Stimulated activated CD8-positive, alpha-beta memory T cell treated with anti-CD3 and anti-CD28 coated beads, Interleukin-12 subunit alpha, Interleukin-12 subunit beta, amount 100 ng/mL, for 24 hours (primary cell): ENCODE data around the gene STT3B.

Experiments
- DNase-seq: peaks from one replicate; pipeline ENCODE4 v3.0.0-alpha.2; 2020; ENCODE audit errors: extremely low read depth

STT3B gene

DNA sequence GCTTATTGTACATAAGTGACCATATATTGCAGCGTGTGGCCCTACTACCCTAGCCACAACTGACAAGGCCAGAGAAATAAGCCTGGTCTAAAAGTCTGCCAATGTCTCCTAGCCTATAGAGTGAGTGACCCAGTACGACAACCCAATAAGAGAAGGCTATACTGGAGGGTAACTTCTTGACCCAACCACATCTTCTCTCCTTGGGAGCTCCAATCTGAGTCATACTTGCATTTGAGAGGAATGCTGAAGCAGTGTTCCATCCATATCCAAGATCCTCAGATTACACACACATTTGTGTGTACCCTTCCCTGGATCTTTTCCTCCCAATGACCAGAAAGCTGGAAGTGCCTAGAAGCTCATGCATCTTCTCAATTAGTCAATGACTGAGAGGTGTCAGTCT lies 11.3 kb upstream of the STT3B start:
- DNase-seq: no peak

DNA sequence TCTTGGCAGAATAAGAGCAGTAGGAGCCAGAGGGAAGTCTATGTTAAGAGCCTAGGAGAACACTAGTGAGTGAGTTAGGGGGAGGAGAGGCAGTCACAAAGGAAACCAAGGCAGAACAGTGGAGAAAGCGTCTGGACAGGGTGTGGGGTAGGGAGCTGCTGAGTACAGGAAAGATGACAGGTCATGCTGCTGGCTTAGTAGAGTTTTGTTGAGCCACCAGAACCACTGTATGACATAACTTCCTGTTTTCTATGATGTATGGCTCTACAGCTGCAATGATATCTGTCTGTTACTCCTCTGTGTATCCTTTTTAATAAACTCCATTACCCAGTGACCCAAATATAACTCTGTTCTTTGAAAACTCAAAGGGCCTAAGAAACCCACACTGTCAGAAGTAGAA lies 10.6 kb upstream of the STT3B start:
- no peak for DNase-seq

DNA sequence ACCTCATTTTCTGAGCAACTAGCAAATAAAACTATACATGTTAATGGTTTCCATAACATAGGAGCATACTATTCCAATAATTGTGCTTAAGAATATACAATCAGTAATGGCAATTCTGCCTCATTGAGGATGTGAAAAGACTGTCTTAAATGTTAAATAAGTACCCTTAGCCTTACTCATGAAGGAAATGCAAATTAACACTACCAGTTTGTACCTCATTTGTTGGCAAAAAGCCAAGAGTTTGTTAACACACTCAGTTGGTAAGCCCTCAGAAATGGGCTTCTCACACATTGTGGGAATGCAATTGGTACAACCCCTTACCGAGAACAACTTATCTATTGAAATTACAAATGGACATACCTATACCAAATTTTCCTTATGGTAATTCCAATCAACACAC lies 9.2 kb upstream of the STT3B start:
- no peak for DNase-seq

- DNase-seq: no peak
These were observed 7.2 kb upstream of the STT3B start for GRCh38 chr3:31525532-31525931.

- no peak for DNase-seq
These were observed 3.3 kb upstream of the STT3B start for GRCh38 chr3:31529421-31529820.

DNA sequence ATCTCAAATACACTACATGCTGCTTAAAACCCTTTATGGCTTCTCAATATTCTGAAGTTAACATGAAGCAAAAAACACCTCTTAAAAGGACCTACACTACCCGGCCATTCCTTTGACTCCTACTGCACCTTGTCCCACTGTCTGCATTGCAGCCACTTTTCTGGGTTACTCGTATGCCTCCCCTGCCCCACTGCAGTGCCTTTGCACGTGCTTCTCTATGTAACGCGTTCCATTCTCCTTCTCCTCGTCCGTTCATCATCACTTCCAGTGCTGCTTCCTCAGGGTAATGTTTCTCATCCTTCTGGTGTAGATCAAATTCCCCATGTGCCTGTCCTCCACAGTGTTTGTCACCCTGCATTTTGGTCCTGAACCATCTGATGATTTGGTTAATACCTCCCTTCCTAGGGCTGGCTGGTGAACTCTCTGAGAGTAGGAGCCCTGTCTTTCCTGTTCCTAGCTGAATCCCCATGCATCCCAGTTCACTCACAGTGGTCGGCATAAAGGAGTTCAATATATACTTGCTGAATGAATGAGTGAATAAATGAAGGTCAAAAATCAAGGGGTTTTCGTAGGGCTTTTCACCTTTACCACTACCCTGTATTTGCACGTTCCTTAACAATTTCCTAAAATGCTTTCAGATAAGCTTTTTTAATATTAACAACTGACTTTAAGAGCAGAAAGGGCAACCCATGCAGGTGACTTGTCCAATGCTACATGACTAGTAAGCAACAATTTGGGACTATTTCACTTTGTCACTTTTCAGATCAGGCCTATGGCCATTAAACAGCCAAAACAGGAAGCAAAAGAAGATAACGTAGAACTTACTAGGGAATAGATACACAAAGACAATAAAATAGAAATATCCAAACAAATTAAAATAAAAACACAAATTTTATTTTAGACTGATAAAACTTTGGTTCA lies 2.4 kb upstream of the STT3B start:
- no peak for DNase-seq

DNA sequence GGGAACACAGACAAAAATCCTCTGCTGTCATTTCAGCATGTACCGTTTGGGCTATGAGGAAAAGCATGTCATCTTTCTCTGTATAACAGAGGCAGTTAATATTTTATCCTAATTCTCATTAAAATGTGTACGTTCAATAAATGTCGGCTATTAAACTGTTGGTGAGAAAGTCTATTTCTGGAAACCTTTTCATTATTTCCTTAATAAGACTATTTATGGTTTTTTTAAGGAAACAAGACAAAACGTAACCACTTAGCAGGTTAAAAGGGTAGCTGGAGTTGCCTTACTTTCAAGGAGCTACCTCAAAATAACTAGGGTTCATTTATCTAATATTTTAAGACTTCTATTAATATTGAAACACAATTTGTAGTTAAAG lies 1.8 kb upstream of the STT3B start:
- DNase-seq: no peak

- DNase-seq: no peak
These were observed 1.2 kb upstream of the STT3B start for GRCh38 chr3:31531452-31531991.

DNA sequence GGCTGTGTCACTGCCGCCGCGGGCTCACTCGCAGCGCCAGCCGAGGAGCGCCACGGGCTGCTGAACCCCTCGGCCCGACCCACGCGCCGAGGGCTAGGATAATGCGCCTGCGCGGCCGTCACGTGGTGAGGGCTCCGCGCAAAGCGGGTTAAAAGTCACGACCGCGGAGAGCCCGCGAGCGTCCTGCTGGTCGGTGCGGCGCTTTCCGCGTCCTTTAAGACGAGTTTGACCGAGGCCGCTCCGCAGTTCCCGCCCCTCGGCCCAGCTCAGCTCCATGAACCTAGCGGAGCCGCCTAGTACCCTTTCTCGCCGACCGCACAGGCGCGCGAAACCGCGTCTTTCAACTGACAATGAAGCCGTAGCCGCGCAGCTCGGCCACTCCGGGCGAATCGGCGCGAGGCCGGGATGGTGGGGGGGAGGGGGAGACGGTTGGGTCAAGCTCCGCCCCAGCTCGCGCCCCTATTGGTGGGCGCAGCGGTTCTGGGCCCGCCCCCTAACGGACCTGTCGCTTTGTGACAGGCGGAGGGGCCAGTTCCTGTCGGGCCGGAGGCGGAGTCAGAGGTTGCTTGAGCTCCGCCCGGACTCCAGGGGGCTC lies 636 bp upstream of the STT3B start:
- DNase-seq: peak; percentile 98

DNA sequence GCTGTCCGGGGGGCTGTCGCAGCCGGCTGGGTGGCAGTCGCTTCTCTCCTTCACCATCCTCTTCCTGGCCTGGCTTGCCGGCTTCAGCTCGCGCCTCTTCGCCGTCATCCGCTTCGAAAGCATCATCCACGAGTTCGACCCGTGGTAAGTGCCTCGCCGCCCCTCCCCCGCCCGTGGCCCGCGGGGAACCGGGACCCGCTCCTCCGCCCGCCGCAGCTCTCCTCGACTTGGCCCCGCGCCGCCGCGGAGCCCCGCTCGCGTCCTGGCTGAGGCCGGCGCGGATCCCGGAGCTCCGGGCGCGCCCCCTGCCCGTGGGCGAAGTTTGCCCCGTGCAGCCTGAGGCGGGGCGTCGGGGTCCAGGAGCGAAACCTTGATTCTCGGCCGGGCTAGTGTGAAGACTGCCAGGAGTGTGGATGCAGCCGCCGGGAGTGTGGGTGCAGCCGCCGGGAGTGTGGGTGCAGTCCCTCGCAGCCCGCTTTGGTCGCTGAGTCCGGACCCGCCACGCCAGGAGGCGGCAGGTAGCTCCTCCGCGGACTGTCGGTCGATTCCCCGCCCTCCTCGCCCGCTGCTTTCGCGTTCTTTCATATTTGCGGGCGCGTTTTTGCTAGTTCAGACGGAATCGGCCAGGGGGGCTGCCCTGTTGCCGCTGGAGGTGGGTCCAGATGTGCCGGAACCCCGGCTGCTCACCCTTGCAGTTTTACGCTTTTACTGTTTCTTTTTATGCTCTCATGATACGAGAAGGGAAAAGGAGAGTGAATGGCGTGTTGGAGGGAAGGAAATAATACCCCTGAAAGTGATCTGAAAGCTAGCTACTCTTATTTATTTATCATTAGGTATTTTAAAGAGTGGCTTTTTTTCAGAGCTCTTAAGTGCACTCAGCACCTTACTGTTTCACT lies 692 bp downstream of the STT3B start:
- DNase-seq: peak; percentile 17

DNA sequence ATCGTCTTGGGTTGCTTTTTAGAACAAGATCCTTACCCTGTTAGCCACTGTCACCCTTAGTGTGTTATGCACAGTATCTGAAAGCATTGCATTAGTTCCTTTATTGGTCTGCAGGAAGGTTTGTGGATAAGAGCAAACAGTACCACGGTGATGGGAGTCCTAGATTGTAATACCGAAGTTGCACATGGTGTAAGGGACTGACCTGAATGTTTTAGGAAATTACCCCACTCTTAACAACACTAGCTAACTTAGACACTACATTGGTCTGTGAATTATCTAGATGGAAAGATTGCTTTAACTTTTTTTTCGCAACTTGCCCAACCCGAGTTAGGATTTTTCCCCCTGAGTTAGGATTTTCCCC lies 1.3 kb downstream of the STT3B start:
- no peak for DNase-seq

DNA sequence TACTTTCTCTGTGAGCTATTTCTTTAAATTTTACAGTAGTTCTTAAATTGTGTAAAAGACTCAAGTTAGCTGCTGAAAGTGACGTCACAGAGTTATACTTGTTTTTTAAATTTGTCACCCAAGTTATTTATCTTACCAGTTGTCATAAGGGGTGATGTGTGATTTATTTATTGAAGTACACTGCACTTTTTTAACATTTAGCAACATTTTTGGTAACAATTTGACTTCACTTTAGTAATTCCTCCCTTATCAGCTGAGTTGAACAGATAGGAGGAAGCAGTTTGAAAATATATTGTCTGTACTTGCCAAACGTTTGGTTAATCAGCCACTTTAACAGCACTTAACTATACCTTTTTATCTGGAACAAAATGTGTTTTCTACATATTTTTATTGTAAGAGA lies 3.8 kb downstream of the STT3B start:
- DNase-seq: no peak

GRCh38 chr3:31538801-31539200 lies 6.1 kb downstream of the STT3B start:
- no peak for DNase-seq

DNA sequence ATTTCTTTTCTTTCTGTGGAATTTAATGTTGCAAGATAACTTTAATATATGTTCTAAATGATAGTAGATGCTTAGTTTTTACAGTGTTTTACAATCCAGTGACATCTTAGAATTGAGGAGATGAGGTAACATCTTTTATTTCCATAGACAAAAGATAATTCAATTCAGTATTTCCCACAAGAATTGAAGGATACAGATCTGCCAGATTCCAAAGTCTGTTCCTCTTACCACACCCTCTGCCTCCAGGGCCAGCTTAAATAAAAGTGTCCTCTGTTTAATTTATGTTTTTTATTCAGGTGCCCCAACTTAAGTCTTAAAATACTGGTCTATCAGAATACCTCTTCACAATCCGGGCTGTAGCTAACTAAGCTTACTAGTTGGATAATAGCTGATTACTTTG lies 6.5 kb downstream of the STT3B start:
- DNase-seq: no peak

DNA sequence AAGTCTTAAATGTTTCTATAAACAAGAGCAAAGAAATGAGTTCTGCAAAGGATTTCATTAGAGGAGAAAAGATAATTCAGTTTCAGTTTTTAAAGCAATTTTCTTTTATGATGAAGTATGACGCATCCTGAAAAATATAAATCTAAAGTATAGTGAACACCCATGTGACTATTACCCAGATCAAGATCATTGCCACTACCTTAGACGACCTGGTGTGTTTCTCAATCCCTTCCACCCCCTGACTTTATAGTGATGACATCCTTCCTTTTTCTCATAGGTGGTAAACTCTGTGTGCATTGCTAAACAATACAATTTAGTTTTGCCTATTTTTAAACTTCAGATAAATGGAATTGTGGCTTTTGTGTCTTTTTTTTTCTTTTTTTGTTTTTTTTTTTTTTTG lies 8.4 kb downstream of the STT3B start:
- no peak for DNase-seq

DNA sequence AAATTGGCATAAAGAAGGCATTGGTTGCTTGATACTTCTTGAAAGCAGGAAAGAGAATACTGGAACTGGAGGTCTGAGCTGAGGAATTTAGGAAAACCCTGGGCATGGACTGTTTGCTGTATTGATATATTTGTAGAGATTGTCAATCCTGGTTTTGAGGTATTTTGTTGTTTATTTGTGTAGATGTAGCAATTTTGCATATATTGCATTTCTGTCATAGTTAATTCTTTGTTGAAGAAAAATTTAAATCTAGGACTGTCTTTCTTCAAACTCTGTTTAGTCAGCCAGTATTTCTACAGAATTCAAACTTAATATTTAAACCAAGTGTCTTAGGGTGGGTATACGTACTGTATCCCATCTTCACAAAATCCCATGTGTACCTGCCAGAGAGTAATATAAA lies 9.5 kb downstream of the STT3B start:
- no peak for DNase-seq

DNA sequence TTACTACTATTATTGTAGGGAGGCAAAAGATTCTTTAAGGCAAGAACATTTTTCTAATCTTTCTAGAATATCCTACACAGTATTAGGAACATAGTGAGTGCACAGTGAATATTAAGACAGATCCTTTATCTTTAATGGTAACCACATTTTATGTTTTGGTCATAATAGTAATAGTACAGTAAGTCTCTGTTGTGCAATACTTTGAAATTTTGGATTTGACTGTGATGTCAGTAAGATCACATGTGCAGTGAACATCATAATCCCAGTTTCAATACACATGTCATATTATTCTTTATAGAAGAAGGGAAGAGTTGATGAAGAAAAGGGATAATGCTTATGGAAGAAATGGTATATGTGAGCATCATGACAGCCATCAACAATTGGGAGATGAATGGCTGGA lies 10.7 kb downstream of the STT3B start:
- no peak for DNase-seq

DNA sequence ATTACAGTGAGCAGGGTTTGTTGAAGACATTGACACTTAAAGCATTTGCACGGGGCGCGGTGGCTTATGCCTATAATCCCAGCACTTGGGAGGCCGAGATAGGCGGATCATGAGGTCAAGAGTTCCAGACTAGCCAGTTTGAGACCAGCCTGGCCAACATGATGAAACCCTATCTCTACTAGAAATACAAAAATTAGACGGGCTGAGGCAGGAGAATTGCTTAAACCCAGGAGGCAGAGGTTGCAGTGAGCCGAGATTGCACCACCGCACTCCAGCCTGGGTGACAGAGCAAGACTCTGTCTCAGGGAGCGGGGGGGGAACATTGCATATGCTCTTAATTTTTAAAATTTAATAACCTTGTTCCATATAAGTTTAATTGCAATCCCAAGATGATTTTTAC lies 11.9 kb downstream of the STT3B start:
- no peak for DNase-seq

DNA sequence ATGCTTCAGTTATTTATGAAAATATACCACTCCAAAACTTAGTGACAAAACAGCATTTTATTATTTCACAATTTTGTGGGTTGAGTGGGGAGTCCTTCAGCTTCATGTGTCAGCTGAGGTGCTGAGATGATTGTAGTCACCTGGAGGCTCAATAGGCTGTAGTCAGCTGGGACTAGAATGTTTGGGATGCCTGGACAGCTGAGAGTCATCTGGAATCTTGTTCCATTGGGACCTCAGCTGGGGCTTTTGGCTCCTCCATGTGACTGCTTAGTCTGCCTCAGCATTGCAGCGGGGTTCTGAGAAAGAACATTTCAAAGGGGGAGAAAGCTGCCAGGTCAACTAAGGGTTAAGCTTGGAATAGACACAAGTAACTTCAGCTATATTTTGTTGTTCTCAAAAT lies 13.4 kb downstream of the STT3B start:
- DNase-seq: no peak

DNA sequence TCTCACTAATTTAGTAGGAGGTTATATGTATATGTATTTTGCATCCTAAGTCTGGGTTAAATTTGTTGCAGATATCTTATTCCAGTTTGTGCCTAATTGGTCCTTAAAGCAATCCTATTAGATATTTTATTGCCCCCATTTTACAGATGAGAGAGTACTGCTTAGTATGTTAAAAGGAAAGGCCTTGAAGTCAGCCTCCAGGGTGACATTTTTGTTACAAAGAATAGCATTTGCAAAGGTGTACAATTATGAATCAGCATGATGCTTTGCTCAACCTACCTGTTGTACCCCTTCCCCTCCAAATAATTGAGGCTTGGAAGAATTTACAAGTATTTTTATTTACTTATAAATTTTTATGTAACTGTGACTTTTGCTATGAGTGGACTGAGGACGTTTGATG lies 14.0 kb downstream of the STT3B start:
- no peak for DNase-seq

DNA sequence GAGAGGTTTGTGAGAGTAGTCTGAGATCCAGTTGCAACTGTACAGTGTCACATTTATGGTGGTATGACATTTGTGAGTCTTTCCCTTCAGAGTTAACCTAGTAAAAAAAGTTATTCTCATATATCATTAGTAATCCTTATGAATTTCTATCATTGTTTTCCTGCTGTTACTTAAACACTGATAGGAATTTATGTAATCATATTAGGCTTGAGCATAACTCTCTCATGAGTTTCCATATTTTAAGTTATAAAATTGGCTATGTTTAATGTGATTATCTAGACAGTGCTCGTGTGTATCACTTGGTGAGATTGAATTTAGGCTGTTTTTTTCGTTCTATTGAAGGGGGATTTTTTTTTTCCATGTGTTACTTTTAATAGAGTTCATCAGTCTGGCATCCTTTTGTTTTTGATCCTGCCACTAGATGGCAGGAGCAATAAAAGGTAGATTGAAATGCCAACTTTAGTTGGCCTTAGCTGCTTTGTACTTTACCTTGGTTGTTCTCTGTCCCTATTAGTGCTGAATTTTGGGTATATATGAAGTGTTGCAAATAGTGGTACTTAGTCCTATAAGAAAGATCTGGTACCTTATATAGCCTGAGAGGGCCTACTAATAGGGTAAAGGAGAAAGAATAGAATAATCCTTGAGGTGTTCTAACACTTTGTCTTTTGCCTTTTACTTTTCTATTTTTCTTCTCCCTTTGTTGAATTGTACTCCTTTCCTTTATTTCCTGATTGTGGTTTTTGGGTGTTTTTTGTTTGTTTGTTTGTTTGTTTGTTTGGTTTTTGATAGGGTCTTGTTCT lies 17.9 kb downstream of the STT3B start:
- no peak for DNase-seq

DNA sequence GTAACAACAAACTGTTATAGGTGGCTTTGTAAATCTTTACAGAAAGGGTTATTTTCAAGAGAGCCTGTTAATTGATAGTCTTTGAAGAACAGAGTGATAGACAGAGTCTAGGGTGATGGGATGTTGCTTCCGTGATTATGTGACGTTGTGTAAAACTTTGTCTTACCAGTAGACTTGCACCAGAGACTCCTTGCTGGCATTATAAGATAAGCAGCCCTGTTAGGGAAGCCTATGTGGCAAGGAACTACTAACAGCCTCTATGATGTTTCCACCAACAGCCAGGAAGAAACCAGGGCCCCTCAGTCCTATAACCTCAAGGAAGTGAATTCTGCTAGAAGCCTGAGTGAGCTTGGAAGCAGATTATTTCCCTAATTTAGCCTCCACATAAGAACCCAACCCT lies 18.9 kb downstream of the STT3B start:
- no peak for DNase-seq
